ENCODE measurements around the gene PGAP3.

The PGAP3 gene

GRCh38 chr17:39636927-39637736, 50.7 kb downstream of the PGAP3 start, which contains the start of gene STARD3:
Gene STARD3 (plus strand): TSS chr17:39637144. CDS start chr17:39653532, 16,388 bp downstream.
- DNase-seq (ENCODE audit: low read depth), result peak; percentile 85

- no peak for DNase-seq (ENCODE audit: low read depth)
Observed at GRCh38 chr17:39636587-39636926, 51.3 kb downstream of the PGAP3 start.

GRCh38 chr17:39635614-39636176, 52.2 kb downstream of the PGAP3 start:
- DNase-seq (ENCODE audit: low read depth), result no peak

DNA sequence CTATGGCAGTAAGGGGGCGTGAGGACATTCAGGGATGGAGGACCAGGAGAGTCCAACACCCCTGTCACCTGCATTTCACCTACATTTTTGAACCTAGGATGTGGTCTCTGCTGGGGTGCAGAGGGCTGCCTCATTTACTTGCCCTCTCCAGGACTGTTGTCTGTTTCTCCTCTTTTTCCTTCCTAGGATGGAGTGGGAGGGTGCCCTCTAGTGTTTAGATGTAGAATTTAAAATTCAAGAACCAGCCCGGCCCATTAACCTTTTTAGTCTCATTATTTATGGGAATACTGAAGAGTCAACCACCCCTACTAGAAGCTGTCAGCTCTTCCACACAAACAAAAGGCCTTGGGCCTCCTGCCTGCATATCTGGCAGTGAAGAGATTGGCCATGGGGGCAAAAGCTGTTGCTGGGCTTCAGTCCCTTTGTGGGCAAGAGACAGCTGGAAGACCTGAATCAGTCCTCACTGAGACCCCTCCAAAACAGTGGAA, 53.4 kb downstream of the PGAP3 start:
- no peak for DNase-seq (ENCODE audit: low read depth)

GRCh38 chr17:39633570-39634183, 54.2 kb downstream of the PGAP3 start:
- DNase-seq (ENCODE audit: low read depth), result no peak

DNA sequence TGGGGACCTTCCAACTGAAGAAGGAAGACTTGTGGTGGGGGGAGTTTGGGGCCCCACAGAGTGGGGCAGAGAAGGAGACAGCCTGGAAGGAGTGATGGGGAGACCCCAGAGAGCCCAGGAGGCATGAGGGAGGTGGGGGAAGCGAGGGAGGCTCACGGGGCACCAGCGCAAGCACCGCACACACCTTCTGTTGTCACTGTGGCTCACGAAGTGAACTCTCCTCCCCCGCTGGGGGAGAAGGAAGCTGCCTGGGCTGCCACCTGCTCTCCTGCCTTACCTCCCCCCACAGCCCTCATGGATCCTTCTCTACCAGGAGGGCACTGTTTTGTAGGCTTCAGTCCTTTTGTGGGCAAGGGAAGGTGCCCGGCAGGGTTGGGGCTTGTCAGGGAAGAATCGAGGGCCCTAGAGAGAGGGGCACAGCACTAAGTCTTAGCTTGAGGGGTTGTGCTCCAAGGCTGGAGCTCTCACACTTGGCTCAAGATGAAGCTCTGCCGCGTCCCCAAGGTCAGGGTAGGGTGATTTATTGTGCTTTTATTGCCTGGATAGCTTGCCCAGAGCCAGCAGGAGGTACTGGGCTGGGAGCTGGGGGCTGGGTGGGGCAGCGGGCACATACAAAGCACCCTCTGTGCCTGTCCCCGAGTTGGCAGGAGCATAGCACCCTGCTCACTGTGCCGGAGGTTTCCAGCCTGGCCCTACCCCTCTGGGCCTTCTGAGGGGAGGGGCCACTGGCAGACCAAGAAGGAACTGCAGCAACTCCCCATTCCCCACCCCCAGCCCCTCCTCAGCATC, 55.5 kb downstream of the PGAP3 start:
- DNase-seq (ENCODE audit: low read depth), result no peak

DNA sequence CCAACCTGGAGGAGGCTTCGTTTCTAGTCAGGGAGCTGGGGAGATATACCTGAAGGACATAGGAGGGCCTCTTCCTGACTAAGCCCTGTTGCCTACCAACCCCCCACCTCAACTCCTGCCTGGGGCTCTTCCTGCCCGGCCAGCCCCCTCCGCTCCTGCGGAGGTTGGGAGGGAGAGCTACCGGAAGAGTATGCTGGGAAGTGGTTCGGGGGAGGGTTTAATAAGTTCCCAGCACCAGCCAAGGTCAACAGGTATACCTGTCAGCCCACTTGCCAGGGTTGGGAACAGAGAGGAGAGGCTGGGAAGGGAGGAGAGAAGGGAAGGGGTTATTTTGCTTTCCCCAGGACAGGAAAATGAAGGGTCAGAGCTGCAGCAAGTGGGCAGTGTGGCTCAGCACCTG, 56.5 kb downstream of the PGAP3 start:
- no peak for DNase-seq (ENCODE audit: low read depth)

- DNase-seq (ENCODE audit: low read depth), result no peak
Observed at GRCh38 chr17:39629898-39630297, 58.0 kb downstream of the PGAP3 start.

DNA sequence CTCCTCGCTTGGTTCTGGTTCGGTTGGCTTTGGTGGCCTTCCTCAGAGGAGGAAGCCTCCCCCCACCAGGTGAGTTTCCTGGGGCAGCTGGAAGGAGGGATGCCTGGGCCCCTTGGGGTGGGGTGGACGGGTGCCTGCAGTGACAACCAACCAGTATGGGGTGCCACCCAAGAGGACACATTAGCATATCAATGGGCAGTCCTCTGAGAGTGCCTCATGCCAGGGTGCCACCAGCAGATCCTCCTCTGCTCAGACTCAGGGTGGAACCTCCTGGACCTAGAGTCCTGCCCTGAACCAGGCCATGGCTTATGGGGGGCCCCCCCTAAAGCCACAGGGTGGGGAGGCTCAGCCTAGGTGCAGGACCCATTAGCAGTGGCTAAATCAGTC, 58.4 kb downstream of the PGAP3 start:
- no peak for DNase-seq (ENCODE audit: low read depth)

DNA sequence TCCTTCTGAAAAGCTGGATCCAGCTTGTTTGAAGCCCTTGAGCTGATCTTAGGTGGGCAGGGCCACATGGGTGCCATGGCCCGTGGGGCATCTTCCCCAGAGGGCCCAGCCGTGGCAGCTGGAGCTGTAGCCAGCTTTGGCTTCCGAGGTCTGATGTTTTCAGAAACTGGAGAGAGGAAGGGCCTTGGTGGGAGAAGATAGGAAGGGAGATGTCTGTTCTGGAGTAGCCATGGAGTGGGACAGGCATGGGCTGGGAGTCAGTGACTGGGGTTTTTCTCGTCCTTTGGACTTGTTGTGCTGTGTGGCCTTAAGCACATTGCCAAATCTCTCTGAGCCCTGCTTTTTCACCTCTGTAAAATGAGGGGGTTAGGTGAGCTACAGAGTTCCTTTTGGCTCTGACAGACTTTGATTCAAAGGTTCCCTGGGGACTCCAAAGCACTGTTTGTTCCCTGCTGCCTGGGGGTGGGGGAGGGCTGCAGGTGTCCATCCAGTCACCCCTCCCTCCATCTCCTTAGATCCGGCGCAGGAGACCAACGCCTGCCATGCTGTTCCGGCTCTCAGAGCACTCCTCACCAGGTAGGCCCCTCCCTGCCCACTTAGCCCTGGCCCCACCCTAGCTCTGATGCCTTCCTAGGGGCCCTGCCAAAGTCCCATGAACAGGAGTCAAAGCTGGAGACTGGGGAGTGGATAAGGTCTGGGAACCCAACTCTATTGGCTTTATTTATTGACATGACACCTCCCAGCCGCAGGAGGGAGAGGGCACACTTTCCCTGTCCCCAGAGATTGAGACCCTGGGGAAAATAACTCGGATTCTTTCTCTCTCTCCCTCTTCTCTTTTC, 59.0 kb downstream of the PGAP3 start:
- DNase-seq (ENCODE audit: low read depth), result no peak

- DNase-seq (ENCODE audit: low read depth), result no peak
Observed at GRCh38 chr17:39627712-39628516, 59.9 kb downstream of the PGAP3 start.

DNA sequence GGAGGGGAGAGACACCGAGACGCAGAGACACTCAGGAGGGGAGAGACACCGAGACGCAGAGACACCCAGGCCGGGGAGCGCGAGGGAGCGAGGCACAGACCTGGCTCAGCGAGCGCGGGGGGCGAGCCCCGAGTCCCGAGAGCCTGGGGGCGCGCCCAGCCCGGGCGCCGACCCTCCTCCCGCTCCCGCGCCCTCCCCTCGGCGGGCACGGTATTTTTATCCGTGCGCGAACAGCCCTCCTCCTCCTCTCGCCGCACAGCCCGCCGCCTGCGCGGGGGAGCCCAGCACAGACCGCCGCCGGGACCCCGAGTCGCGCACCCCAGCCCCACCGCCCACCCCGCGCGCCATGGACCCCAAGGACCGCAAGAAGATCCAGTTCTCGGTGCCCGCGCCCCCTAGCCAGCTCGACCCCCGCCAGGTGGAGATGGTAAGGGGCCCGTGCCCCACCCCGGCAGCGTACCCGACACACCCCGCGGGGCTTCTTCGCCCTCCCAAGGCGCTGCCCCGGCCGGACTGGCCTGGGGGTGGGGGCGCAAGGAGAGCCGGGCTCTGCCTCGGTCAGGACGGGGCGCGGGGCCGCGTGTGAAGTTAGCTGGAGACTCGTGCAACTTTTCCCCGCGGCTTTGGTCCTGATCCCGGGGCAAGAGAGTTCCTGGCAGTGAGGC, 60.7 kb downstream of the PGAP3 start:
- DNase-seq (ENCODE audit: low read depth), result no peak

- DNase-seq (ENCODE audit: low read depth), result no peak
Observed at GRCh38 chr17:39626171-39627046, 61.4 kb downstream of the PGAP3 start, which contains the start of gene PPP1R1B. Gene PPP1R1B (plus strand): TSS chr17:39626952. CDS start chr17:39627393, 441 bp downstream.

DNA sequence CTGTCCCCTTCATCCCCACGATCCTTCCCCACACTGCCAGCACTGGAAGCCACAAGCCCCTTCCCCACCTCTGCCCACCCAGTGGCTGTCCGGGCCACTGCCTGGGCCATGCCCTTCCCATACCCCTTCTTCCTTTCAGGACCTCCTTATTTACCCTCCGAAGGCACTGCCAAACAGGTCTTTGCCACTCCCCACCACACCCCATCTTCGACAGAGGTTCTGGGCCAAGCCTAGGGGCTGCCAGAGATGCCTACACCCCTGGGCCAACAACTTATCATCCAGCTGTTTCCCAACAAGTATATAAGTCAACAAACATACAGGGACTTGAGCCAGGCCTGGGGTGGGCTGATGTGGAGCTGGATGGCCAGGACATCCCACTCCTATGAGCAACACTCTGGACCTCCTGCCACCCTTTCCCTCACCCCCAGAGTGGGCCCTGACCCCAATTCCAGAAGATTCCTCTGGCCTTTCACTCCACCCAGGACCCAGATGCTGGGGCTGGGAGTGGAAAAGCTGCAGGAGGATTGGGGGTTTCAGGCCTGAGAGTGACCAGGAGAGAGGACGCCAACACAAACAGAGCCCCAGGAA, 62.6 kb downstream of the PGAP3 start:
- DNase-seq (ENCODE audit: low read depth), result no peak

- DNase-seq (ENCODE audit: low read depth), result no peak
Observed at GRCh38 chr17:39624313-39624712, 63.5 kb downstream of the PGAP3 start.

- peak; percentile 84 for DNase-seq (ENCODE audit: low read depth)
Observed at GRCh38 chr17:39623356-39623950, 64.4 kb downstream of the PGAP3 start.

DNA sequence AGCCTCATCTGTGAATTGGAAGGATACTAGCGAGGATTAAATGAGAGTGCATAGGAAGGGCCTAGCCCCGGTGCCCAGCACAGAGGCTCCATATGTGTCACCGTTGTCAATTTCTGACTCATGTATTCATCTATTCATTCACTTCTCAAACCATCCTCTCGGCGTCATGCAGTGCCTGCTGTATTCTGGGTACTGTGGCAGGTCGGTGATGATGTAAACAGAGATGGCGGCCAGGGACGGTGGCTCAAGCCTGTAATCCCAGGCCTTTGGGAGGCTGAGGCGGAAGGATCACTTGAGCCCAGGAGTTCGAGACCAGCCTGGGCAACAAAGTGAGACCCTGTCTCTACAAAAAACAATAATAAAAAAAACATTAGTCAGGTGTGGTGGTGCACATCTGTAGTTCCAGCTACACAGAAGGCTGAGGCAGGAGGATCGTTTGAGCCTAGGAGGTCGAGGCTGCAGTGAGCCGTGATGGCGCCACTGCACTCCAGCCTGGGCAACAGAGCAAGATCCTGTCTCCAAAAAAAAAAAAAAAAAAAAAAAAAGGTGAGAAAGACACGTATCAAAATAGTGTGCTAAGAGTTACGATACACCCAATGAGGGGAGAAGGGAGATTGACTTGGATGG, 65.4 kb downstream of the PGAP3 start:
- no peak for DNase-seq (ENCODE audit: low read depth)

Measured in activated T-cell treated with anti-CD3 and anti-CD28 coated beads for 1 hour (primary cell).